ENCODE measurements around the gene SARNP.

- TF ChIP-seq CTCF (IDR thresholded peaks at IDR 0.05; ENCODE audit: low read length) (no peak), EZH2 (IDR thresholded peaks at IDR 0.05; ENCODE audit: borderline replicate concordance, low read length) (no peak)
Observed at GRCh38 chr12:55865327-55865726, 47.8 kb upstream of the SARNP start.
